Mucosa of gallbladder (tissue), 1 donor: ENCODE measurements around the gene FRMD3. TPM values are rescaled to one million over a fixed set of nuclear protein-coding genes. Genes with fewer than 3 reads are reported as not detected.

ENCODE experiments used
- DNase-seq: peaks from one replicate; pipeline ENCODE4 v3.0.0-alpha.2; 2020; ENCODE audit warnings: low spot score
- total RNA-seq: library from RNA; stranded (reverse); gene quantifications from one replicate; pipeline ENCODE4 v1.2.1, GENCODE V29; 2021
- donor health status: DM: no; HTN: no; CAD: no.

Gene FRMD3
- total RNA-seq, result 3.6 TPM

DNA sequence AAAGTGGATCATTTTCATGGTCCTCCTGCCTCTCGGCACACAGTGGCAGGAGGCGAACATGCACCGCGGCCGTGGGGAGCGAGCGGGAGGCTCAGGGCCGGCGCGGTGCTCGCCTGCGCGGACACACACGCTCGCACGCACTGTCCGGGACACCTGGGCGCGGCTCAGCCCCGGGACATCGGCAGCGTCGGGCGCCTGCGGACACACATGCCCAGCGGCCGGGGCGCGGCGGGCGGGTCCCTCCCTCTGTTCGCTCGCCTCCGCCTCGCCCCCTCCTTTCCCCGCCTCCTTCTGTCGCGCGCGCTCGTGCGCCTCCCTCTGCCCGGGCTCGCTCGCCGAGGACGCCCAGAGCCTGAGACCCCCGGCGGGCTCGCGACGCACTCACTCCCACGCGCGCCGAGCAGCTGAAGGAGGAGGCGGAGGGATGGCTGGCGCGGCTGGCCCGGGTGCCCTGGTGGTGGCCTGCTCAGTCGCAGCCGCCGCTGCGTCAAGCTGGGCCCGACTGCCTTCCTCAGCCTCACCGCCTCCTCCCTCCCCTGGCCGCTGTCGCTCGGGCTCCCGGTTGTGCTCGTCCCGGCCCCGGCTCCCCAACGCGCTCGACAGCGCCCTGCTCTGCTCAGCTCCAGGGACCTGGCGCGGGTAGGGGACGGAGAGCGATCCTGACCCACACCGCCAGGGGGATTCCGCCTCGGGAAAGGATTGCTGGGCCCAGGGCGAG, at the start of gene FRMD3:
Gene FRMD3 (minus strand): TSS at position 230 of the 718 bp plus-strand sequence. CDS start 170 bp downstream, at position 60.
- DNase-seq, result peak; percentile 74

- no peak for DNase-seq
Measured at GRCh38 chr9:83584995-83585394, 46.8 kb upstream of the FRMD3 start.

- DNase-seq, result peak; percentile 59
Measured at GRCh38 chr9:83583151-83584014, 45.2 kb upstream of the FRMD3 start.

GRCh38 chr9:83582029-83582428, 43.8 kb upstream of the FRMD3 start:
- no peak for DNase-seq

- DNase-seq, result no peak
Measured at GRCh38 chr9:83574482-83574881, 36.3 kb upstream of the FRMD3 start.

- peak; percentile 32 for DNase-seq
Measured at GRCh38 chr9:83572524-83572923, 34.3 kb upstream of the FRMD3 start.

DNA sequence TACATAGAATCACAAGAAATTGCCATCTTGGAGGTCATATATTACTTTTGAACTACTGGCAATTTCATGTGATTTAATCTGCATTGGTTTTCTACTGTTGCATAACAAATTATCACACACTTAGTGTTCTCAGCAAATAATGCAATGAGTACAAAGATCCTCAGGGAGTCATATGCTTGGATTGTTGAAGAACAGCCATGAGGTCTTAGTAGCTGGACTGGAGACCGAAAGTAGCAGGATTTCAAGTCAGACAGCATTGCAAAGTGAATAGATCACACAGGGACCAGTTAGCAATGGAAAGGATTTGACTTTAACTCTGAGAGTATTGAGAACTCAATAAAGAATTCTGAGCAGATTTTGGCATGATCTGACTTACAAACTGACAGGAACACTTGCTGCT, 32.2 kb upstream of the FRMD3 start:
- no peak for DNase-seq

DNA sequence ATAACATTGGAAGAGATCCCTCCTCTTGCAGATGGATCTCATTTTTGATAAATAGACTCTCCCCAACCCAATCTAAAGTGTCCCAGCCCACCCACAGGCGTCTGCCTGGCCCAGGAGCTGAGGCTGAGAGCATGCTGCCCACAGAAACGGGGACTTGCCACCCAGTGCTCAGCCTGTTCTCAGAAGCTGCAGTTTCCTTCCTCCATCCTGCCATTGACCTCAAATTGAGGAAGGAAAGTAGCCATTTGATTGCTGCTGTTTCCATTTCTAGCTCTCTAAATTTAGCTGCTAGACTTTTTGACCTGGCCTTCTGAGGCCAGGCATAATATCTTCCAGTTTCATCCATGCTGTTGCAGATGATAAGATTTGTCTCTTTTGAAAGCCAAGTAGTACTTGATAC, 31.1 kb upstream of the FRMD3 start:
- DNase-seq, result no peak

GRCh38 chr9:83563360-83563759, 25.2 kb upstream of the FRMD3 start:
- no peak for DNase-seq

DNA sequence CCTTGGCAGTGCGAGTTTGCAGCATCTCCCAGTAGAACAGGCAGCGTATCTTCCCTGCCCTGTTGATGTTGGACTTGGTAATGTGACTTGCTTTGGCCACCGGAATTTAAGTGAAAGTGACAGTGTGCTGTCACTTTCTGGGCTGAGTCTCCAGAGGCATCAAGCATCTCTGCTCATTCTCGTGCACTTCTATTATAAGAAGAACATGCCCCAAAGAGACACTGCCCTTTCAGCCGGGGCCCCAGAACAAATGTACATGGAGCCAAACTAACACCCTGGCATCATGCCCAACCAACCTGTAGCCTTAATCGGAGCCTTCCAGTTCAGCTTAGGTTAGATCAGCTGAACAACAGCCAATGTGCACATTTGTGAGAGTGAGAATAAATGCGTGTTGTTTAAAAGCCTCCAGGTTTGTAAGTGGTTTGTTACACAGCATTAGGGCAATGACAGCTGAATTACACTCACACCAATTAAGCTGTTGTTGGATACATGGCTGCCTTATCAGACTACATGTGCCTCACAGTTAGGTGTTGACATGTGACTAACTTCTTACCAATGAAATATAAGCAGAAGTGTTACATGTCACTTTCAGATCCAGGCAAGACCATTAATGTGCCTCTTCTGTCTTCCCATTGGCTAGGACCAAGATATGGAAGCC, 22.1 kb upstream of the FRMD3 start:
- DNase-seq, result no peak

DNA sequence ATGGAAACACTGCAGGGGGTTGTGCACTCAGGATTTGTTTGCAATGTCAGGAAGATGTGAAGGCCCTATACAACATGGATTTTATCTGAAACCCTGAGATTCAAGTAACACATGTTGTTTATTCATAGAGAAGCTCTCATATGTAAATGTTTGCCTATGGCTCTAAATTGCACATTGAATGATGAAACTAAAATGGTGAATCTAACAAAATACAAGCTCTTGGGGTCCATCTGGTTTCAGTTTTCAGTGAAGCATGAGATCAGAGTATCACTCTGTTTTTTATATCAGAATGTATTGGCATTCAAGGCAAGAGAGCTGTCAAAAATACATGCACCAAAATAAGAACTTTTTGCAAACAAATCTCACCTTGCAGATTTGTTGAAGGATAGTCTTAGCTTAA, 19.6 kb upstream of the FRMD3 start:
- no peak for DNase-seq

DNA sequence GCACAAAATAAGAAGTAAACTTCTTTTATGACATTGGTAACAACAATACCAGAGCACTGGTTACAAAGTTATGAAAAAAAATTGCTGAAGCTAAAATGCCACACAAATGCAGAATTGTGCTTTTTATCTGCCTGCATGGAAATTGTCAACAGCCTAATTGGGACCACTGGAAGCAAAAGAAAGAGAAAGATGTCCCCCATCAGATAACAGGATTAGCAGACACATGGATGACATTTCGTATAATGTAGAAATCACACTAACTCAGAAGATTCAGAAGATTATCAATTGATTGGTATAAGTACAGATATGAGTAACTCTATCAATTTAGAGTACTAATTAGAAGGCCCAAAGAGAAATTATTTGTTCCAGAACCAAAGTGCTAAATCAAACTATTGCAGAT, 19.1 kb upstream of the FRMD3 start:
- no peak for DNase-seq

- no peak for DNase-seq
Measured at GRCh38 chr9:83554278-83554677, 16.1 kb upstream of the FRMD3 start.

GRCh38 chr9:83544002-83544698, 5.9 kb upstream of the FRMD3 start:
- peak; percentile 42 for DNase-seq

DNA sequence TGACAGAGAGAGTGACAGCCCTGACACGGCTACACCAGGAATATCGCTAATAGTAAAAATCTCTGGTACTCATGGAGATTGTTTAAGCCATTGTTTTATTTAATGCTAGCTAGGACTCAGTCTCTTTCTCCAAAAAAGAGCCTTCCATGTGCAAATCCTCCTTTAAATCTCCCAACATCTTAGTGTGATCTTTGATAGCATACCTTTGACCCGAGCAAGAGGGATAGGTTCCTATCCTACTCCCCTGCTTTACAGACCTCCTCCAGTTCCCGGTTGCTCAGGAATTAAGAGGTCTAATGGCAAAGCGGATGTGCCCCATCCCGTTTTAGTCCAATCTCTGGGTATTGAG, 663 bp upstream of the FRMD3 start:
- DNase-seq, result no peak

- no peak for DNase-seq
Measured at GRCh38 chr9:83537331-83538171, 650 bp downstream of the FRMD3 start.

DNA sequence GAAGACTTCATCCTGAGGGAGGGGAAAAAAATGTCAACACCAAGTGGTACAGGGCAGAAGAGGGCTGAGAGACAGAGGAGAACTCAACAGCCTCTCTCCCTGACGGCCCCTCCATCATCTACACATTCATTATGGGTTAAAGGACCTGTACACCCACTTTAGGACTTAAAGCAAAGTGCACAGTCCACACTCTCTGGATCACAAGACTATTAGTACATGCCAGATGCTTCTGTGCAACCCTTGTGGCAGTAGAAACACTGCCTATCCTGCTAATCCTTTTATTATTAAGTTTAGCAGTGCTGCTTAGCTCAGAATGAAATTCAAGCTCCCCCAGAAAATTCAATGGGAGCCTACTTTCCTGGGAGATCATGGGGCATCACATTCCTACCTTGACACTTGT, 1.9 kb downstream of the FRMD3 start:
- no peak for DNase-seq

- DNase-seq, result no peak
Measured at GRCh38 chr9:83535736-83536135, 2.5 kb downstream of the FRMD3 start.

DNA sequence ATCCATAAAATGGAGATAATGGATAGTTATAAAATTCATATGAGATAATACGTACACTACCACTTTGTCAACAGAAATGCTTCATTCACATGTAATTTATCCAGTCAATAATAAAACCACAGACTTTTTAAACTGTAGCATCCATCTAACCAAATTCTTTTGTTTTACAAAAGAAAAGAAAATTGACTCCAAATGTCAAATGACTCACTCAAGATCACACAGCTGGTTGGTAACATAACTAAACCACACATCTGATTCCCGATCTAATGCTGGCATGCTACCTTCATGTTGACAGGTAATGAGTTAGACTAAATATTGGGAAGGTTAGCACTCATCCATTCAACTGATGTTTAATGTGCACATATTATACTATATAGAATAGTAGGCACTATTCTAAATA, 4.9 kb downstream of the FRMD3 start:
- DNase-seq, result no peak

- no peak for DNase-seq
Measured at GRCh38 chr9:83526901-83527300, 11.3 kb downstream of the FRMD3 start.

DNA sequence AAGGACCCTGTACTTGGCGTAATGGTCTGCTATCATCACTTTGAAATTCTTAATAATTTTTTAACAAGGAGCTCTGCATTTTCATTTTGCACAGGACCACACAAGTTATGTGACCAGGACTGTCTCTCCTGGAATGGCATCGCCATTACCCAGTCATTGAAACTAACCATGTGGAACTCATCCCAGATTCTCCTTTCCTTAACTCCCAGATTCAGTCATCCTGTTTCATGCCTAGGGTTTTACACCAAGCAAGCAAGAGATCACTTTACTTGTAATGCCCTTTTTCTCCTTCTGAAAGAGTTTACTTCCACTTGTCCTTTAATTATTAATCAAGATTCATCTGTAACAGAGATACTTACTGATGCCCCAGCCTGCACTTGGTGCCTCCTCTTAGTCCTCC, 12.0 kb downstream of the FRMD3 start:
- no peak for DNase-seq
